Kidney glomerular epithelial cell (primary cell): ENCODE results near the gene DAAM2.

Source experiments
- DNase-seq: peaks from one replicate; lab custom pipeline; 2025; lab: John Stamatoyannopoulos, UW

The DAAM2 gene

GRCh38 chr6:39887692-39888450 is 95.7 kb downstream of the DAAM2 start:
- peak; percentile 93 for DNase-seq

GRCh38 chr6:39889229-39889628 is 97.1 kb downstream of the DAAM2 start:
- no peak for DNase-seq

GRCh38 chr6:39891353-39891752 is 99.2 kb downstream of the DAAM2 start:
- no peak for DNase-seq

GRCh38 chr6:39891976-39892375 is 99.8 kb downstream of the DAAM2 start:
- no peak for DNase-seq

DNA sequence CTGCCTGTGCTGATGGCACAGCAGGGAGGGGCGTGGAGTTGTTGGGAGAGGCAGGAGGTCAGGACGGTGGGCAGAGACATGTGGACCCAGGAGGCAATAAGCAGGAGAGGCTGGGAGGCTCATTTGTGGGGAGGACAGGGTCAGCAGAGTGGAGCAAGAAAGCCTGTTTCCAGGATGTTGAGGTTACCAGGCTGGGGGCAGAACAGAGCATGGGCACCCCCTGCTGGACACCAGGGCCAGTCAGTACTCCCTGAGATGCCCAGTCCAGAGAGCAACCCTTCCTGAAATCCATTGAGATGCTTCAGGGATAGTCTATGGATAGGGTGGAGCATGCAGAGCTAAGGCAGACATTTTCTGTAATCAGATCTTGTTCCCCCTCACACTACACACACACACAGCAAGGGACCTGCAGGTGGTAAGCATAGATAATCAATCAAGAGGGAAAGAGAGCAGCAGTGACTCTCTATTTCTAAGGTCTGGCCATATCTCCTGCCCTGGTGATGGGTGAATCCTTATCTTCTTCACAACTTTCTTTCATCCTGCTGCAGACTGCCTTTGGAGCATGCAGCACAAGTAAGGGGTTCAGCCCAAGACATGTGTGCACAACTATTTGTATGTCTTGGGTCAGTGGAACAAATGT is 100.4 kb downstream of the DAAM2 start:
- peak; percentile 48 for DNase-seq

DNA sequence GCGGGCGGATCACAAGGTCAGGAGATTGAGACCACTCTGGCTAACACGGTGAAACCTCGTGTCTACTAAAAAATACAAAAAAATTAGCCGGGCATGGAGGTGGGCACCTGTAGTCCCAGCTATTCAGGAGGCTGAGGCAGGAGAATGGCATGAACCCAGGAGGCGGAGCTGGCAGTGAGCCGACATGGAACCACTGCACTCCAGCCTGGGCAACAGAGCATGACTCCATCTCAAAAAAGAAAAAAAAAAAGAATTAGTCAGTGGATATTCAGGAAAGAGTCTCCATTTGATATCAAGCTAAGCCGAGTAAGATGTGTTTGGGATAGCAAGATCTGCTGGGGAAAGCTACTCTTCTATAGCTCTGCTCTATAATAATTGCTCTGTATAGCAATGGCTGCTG is 101.1 kb downstream of the DAAM2 start:
- peak; percentile 63 for DNase-seq

DNA sequence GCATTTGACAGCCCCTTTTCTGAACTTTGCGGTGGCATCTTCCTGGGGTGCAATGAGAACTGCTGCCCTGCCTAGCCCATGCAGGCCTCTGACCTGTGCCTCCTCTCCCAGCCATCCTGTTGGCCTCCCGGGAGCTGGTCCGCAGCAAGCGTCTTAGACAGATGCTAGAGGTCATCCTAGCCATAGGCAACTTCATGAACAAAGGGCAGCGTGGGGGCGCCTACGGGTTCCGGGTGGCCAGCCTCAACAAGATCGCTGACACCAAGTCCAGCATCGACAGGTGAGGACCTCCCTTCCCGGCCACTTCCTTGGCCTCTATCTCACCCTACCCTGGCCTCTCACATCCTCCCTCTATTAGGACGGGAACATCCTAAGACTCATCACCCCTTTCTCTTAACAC is 104.5 kb downstream of the DAAM2 start:
- DNase-seq: no peak

- peak; percentile 38 for DNase-seq
These were observed 105.5 kb downstream of the DAAM2 start for GRCh38 chr6:39897698-39898097.

GRCh38 chr6:39898625-39899024 is 106.4 kb downstream of the DAAM2 start:
- no peak for DNase-seq

- DNase-seq: peak; percentile 7
These were observed 107.5 kb downstream of the DAAM2 start for GRCh38 chr6:39899554-39900295.

DNA sequence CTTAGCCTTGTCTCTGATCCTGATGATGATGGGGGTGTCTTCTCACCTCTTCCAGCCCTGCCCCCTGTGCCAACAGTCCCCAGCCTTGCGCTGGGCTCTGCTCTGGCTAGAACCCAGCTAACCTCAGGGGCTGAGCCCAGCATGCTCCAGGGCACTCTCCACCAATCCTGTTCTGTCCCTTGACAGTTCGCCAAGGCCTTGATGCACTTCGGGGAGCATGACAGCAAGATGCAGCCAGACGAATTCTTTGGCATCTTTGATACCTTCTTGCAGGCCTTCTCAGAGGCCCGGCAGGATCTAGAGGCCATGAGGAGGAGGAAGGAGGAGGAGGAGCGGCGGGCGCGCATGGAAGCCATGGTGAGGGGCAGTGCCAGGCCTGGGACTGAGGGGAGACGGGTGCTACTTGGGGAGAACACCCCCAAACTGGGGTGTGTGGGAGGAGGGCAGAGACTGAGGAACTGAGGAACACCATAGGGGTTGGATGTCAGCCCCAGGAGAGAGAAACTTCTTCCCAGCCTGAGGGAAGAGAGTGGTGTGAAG is 109.0 kb downstream of the DAAM2 start:
- no peak for DNase-seq

GRCh38 chr6:39901670-39902069 is 109.5 kb downstream of the DAAM2 start:
- no peak for DNase-seq

DNA sequence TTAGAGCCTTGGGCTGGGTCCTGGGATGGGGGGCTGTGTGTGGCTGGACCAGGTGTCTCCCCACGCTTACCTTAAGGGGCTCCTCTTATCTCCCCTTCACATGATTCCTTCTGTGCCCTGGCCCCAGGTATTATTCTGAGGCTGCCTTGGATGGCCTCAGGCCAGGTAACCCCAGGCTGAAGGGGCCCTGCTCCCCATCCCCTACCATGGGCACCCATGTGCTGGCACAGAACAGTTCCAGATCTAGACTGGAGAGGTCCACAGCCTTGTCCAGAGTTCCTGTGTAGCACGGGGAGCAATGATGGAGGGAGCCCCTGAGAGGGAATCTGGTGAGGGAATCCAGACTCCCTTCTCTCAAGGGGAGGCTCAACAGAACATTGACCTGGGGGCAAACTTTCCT is 110.0 kb downstream of the DAAM2 start:
- no peak for DNase-seq

GRCh38 chr6:39902786-39903465 is 110.8 kb downstream of the DAAM2 start:
- DNase-seq: no peak

GRCh38 chr6:39903656-39904055 is 111.5 kb downstream of the DAAM2 start:
- no peak for DNase-seq

- no peak for DNase-seq
These were observed 112.9 kb downstream of the DAAM2 start for GRCh38 chr6:39904946-39905639.

DNA sequence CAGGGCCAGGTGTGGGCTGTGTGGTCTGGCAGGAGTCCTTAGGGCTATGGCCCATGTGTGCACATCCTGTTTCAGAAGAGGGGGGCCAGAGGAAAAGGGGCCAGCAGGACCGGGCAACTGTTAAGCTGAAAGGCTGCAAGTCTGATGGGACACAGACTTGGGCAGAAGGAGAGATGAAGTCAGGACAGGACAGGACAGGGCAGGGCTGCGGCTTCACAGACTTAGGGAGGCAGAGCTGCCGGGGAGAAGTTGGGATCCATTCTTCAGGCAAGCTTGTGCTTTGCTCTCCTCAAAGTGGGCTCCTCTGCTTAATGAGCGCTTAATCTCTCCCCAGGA is 113.4 kb downstream of the DAAM2 start:
- DNase-seq: no peak

- DNase-seq: no peak
These were observed 114.2 kb downstream of the DAAM2 start for GRCh38 chr6:39906318-39906761.

DNA sequence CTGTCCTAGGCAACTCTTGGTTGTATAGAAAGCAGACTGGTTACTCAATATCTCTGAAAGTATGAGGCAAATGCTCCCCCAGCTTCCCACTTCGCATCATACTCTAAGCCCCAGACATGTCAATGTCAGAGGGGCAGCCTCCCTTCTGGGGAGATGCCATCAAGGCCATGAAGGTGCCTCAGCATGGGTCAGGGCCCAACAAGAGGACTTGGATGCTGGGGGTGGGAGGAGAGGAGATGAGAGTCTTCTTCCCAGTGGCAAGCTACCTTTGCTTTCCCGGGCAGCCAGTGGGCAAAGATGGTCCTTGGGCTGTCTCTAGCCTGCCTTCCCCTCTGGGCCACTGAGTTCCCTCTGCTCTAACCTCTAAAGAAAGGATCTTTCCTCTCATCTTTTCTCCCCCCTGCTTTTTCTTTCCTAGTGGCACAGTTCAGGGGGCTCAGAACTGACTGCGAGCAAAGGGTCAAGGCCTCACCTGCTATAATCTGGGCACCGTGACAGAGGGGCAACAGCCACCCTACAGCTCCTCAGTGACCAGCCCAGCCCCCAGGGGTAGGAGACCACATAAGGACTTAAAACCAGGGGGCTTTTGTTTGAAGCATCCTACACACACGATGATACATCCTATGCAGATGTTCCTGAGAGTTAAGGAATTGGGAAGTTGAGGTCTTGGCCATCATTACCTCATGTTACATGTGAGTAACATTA is 115.8 kb downstream of the DAAM2 start:
- no peak for DNase-seq

DNA sequence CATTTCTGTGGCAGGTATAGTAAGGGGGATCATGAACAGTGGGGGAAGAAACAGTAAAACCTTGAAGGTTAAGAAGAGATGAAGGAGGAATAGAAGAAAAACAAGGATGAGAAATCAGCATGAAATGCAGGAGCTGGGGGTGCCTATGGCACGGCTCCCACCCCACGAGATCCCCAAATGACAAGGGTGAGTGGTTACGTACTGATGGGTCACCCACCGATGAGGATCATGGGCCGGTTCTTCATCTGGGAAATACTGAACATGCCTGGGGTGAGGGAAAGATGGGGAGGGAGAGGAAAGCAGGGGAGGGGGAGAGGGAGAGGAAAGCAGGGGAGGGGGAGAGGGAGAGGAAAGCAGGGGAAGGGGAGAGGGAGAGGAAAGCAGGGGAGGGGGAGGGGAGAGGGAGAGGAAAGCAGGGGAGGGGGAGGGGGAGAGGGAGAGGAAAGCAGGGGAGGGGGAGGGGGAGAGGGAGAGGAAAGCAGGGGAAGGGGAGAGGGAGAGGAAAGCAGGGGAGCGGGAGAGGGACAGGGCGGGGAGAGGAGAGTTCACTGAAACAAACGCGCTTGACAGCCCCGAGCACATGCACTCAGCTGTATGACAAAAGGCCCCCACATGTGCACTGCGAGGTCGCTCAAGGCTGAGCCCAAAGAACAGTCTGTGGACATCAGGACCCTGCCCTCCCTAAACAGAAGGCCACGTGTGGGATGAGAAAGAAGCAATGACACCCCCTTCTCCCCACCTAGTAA is 116.8 kb downstream of the DAAM2 start:
- DNase-seq: no peak
